Measurements from ENCODE around the gene QSOX1. TPM values are rescaled to one million over a fixed set of nuclear protein-coding genes. Genes with fewer than 3 reads are reported as not detected.

QSOX1 gene
- total and polyA plus RNA-seq, 9 of the 15 experiments (the other 6 are each of a cell fraction or from before 2014, with no cell fraction given), result 4.0 to 53.1 (median 15.0) TPM

GRCh38 chr1:180211156-180211859 lies 56.6 kb downstream of the QSOX1 start:
- Histone ChIP-seq H3K4me3 (no peak overlapping the region), H3K9me3 (replicated peaks; ENCODE audit: control insufficient read depth, insufficient read depth, low read depth, low read length) (no peaks in the 10 kb centered on the region), H3K27ac (ENCODE audit: extremely low read depth, low read depth, low read length) (no peak overlapping the region), H3K4me1 (replicated peaks in 1 of 2; ENCODE audit: control insufficient read depth in 2 of 2, insufficient read depth in 2 of 2, low read length in 2 of 2) (peaks cover 0 to 8% of the 10 kb centered on the region in 2 experiments; a peak in 2 of 5 replicates), H3K9ac (ENCODE audit: insufficient read depth in 1 of 2, low read depth in 2 of 2, low read length in 2 of 2) (peak overlapping the region in 1 of 2 experiments; percentile 66; a peak in 1 of 4 replicates), H3K4me2 (ENCODE audit: insufficient read depth, low read length) (no peak overlapping the region), H3K27me3 (ENCODE audit: control insufficient read depth in 2 of 2, insufficient read depth in 2 of 2, low read length in 2 of 2) (no peaks in the 10 kb centered on the region), H3K79me2 (ENCODE audit: control insufficient read depth, insufficient read depth, low read length) (no peaks in the 10 kb centered on the region), H3K9me1 (ENCODE audit: control insufficient read depth, insufficient read depth, low read length) (no peaks in the 10 kb centered on the region), H2AFZ (ENCODE audit: low read depth, low read length) (peak overlapping the region; percentile 69), H4K20me1 (replicated peaks; ENCODE audit: control insufficient read depth, insufficient read depth, low read length) (no peaks in the 10 kb centered on the region), H3K36me3 (ENCODE audit: control insufficient read depth, insufficient read depth, low read length) (no peaks in the 10 kb centered on the region)
- TF ChIP-seq POU5F1 (IDR thresholded peaks at IDR 0.05; ENCODE audit: borderline replicate concordance, low read depth, low read length, partially characterized antibody) (no peak), EGR1 (conservative IDR thresholded peaks at IDR 0.05) (peak; percentile 68)
- ATAC-seq, result peak; percentile 14
- DNase-seq (ENCODE audit: extremely low read depth in 1 of 4, low spot score in 3 of 4), result no peak
- ChIA-PET POLR2A (interaction anchor here (0.7 kb wide), 2 partner anchors 10 to 49 kb away, joined by 3 to 4 read pairs; no protein-coding TSS in a partner anchor), CTCF (ENCODE audit: low intra/inter-chr PET ratio) (no interaction called here)
- WGBS (ENCODE audit: insufficient coverage, low coverage, missing lambda C conversion rate), result 45% methylated on average over 12 of the region's 12 CpGs
- BruUV-seq (replicated peaks), result no TSS peak
- in situ Hi-C loops (cut with MboI), result no loop called here
- intact Hi-C loops (cut with micrococcal nuclease), result no loop called here
- FAIRE-seq, result no peak

DNA sequence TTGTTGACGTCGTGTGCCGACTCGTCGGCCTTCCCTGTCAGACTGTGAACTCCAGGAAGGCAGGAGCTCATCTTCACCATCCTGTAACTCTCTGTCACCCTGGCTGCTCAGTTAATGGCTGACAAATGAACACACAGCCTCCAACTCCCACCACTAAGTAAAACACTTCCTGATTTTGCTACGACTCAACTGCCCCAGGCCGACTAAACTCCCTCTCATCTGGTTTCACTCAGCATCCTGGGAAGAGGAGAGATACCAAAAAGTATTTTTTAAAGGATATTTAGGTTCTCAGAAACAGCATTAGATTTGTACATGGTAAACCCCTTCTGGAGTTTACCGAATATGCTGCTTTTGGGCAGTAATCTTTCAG lies 57.2 kb downstream of the QSOX1 start:
- no peaks in the 10 kb centered on the region for H3K36me3 ChIP-seq (ENCODE audit: control insufficient read depth, insufficient read depth, low read length)
- no peaks in the 10 kb centered on the region for H3K9me1 ChIP-seq (ENCODE audit: control insufficient read depth, insufficient read depth, low read length)
- no peak for TF ChIP-seq ELF1 (tag; IDR thresholded peaks at IDR 0.05)
- no peak for TF ChIP-seq ATF1 (CRISPR knock-in tag; IDR thresholded peaks at IDR 0.05)
- TF ChIP-seq ATF1 (tag; IDR thresholded peaks at IDR 0.05), result no peak
- peak in 1 of 3 experiments; percentile 26 for TF ChIP-seq YY1 (IDR thresholded peaks at IDR 0.05; ENCODE audit: borderline replicate concordance in 1 of 3, control insufficient read depth in 1 of 3, extremely low read depth in 1 of 3, insufficient read depth in 3 of 3, insufficient read length in 1 of 3, insufficient replicate concordance in 2 of 3, low read depth in 1 of 3, low read length in 2 of 3)
- no peak for TF ChIP-seq E2F3 (CRISPR knock-in tag; IDR thresholded peaks at IDR 0.05)
- TF ChIP-seq HMG20B (CRISPR knock-in tag; IDR thresholded peaks at IDR 0.05), result no peak
- no peak for TF ChIP-seq HOXB6 (CRISPR knock-in tag; IDR thresholded peaks at IDR 0.05; ENCODE audit: borderline replicate concordance)
- TF ChIP-seq SPI1 (IDR thresholded peaks at IDR 0.05; ENCODE audit: borderline replicate concordance, low read depth, low read length), result peak; percentile 61; the same call in 1 of the 2 replicates
- no peak overlapping the region for H3K4me3 ChIP-seq
- CTCF ChIA-PET (ENCODE audit: low intra/inter-chr PET ratio), result no interaction called here
- BruUV-seq (replicated peaks), result no TSS peak
- in situ Hi-C loops (cut with MboI), result no loop called here
- peak overlapping the region; percentile 69 for H2AFZ ChIP-seq (ENCODE audit: low read depth, low read length)
- ATAC-seq (no peak), DNase-seq (ENCODE audit: extremely low read depth in 1 of 4, low spot score in 3 of 4) (no peak), FAIRE-seq (no peak)
- peaks cover 0 to 8% of the 10 kb centered on the region in 2 experiments; a peak in 2 of 5 replicates for H3K4me1 ChIP-seq (replicated peaks in 1 of 2; ENCODE audit: control insufficient read depth in 2 of 2, insufficient read depth in 2 of 2, low read length in 2 of 2)
- H3K9me3 ChIP-seq (replicated peaks; ENCODE audit: control insufficient read depth, insufficient read depth, low read depth, low read length), result no peaks in the 10 kb centered on the region
- WGBS (ENCODE audit: insufficient coverage, low coverage, missing lambda C conversion rate), result 44% methylated on average over 8 of the region's 8 CpGs
- no peak overlapping the region for H3K4me2 ChIP-seq (ENCODE audit: insufficient read depth, low read length)
- intact Hi-C loops (cut with micrococcal nuclease), result no loop called here
- H3K27ac ChIP-seq (ENCODE audit: extremely low read depth, low read depth, low read length), result no peak overlapping the region
- no peaks in the 10 kb centered on the region for H3K27me3 ChIP-seq (ENCODE audit: control insufficient read depth in 2 of 2, insufficient read depth in 2 of 2, low read length in 2 of 2)
- POLR2A ChIA-PET, result interaction anchor here (0.7 kb wide), 1 partner anchor 48 kb away, joined by 3 read pairs; no protein-coding TSS in a partner anchor
- H3K9ac ChIP-seq (ENCODE audit: insufficient read depth in 1 of 2, low read depth in 2 of 2, low read length in 2 of 2), result peak overlapping the region in 1 of 2 experiments; percentile 66; a peak in 1 of 4 replicates
- no peaks in the 10 kb centered on the region for H4K20me1 ChIP-seq (replicated peaks; ENCODE audit: control insufficient read depth, insufficient read depth, low read length)
- H3K79me2 ChIP-seq (ENCODE audit: control insufficient read depth, insufficient read depth, low read length), result no peaks in the 10 kb centered on the region

Data from K562 (cell line).